GM10266 (cell line): ENCODE results near the gene MSI2.

Source experiments
- DNase-seq: peaks from one replicate; pipeline ENCODE4 v3.0.0; 2012; ENCODE audit errors: extremely low spot score
- CTCF ChIP-seq: IDR thresholded peaks from 2 replicates; pipeline ENCODE4 v1.5.1; 2012; ENCODE audit warnings: mild to moderate bottlenecking, low read depth; ENCODE audit not compliant: control insufficient read depth, insufficient read depth; ENCODE audit errors: missing control alignments

MSI2 gene

GRCh38 chr17:57676543-57676942 lies 420.2 kb downstream of the MSI2 start:
- TF ChIP-seq CTCF: no peak
- no peak for DNase-seq

GRCh38 chr17:57677301-57677700 lies 421.0 kb downstream of the MSI2 start:
- no peak for DNase-seq
- TF ChIP-seq CTCF: no peak

GRCh38 chr17:57677858-57678257 lies 421.5 kb downstream of the MSI2 start:
- DNase-seq: no peak
- TF ChIP-seq CTCF: no peak

GRCh38 chr17:57678393-57678792 lies 422.1 kb downstream of the MSI2 start:
- no peak for DNase-seq
- TF ChIP-seq CTCF: no peak

- TF ChIP-seq CTCF: no peak
- DNase-seq: no peak
These were observed 423.0 kb downstream of the MSI2 start for GRCh38 chr17:57679356-57679755.

GRCh38 chr17:57679906-57680695 lies 423.8 kb downstream of the MSI2 start:
- no peak for DNase-seq
- no peak for TF ChIP-seq CTCF

GRCh38 chr17:57682701-57683100 lies 426.4 kb downstream of the MSI2 start:
- DNase-seq: no peak
- TF ChIP-seq CTCF: no peak
